NCI-H446 (cell line): ENCODE measurements around the gene ARG2.

ENCODE experiments used
- DNase-seq, 2 experiments: peaks; one replicate each; lab custom pipeline; 2025; lab: John Stamatoyannopoulos, UW

Gene ARG2

DNA sequence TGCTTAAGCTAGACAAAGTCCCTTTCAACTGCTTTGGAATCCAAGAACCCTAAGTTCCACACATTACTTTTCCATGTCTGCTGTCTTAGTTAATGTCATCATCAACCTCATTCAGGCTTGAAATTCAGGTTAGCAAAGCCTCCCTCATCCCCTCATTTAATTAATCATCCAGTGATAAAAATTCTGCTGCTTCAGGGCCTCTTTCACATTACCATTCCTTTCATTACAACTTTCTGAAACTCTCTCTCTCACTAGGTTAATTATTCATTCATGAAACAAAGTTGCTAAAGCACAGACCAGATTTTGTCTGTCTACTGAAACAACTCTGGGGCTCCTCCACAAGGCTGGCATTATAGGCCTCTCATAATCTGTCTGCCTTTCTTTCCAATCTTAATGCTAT lies 64.1 kb downstream of the ARG2 start:
- DNase-seq: no peak

DNA sequence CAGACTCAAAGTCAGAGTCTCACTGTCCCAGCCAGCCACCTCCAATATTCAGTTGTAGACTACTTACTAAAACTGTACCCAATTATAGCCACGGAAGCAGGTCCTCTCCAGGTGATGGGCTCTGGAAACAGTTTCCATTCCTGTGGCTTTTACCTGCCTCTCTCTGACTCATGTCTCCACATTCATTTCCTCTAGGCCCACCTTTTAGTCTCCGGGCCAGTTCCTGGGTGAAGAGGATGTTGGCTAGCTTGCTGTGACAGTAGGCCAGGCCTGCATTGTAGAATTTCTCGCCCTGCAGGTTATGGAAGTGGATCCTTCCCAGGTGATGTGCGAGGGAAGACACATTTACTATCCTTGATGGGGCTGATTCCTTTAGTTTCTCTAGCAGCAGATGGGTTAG lies 70.3 kb downstream of the ARG2 start:
- DNase-seq: no peak

DNA sequence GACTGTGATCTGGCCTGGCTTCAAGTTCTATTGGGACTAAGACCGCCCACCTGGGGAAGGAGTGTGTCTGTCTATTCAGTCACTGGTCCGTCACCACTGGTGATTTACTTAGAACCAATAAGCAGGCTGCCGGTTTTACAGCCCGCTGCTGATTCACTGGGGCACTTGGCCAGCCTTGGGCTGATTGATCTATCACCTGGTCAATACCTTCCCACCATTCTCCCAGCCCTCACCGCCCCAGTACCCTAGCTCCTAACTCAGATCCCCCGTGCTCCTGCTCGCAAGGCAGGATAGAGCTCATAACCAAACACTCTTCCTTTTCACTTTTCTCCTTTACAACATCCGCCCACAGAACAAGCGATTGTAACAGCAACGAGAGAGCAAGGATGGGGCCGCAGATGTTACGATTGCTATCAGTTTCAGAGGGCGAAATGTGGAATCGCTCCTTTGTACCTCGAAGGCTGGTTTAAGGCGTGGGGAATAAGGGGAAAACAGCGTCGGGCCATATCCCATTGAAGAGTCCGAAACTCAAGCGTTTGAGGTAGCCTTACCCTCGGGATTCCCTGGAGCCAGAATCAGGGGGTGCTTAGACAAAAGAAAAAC lies 75.2 kb downstream of the ARG2 start:
- peak; percentile 50 to 79 for DNase-seq

DNA sequence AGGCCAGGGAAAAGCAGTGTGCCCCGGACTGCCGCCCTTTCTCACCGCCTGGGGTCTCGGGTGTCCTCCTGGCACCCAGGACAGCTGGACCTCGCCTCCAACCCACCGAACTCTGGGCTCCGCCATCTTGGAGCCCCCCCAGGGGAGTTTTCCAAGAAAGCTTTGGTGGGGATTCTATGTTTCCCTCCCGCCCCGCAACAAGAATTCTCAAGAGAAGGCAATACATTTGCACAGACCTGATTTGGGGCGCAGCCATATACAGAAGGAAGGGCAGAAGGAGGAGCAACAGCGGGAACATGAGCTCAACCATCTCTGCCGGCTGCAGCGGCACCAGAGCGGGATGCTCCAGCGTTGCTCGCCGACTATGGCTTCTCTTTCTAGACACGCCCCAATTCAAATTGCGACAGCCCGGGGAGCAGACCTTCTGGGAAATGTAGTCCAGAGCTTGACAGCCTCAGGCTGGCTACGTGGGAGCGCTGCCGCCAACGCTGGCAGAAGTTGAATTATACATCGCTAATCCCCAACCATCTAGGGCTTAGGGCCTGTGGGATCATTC lies 75.8 kb downstream of the ARG2 start, which contains the start of gene RDH11:
RDH11 (minus strand) TSS at position 371 of the 556 bp plus-strand sequence; CDS start at position 310, 61 bp downstream.
- DNase-seq: peak; percentile 86 to 92

DNA sequence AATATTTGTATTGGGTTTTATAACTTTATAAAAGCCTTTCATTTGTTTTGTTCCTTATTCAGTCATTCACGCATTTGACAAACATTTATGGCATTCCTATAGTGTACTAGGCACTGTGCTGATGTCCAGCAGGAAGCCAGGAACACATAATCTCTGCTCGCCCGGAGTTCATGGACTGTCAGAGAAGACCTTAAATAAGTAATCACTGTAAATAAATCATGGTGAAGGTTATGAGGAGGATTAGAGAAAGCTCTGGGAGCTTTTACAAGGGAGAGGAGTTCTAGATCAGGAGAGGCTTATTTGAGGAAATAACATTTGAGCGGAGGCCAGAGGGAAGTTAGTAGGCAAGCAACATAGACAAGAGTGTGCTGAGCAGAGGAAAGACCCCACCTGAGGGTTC lies 77.3 kb downstream of the ARG2 start:
- DNase-seq: no peak

DNA sequence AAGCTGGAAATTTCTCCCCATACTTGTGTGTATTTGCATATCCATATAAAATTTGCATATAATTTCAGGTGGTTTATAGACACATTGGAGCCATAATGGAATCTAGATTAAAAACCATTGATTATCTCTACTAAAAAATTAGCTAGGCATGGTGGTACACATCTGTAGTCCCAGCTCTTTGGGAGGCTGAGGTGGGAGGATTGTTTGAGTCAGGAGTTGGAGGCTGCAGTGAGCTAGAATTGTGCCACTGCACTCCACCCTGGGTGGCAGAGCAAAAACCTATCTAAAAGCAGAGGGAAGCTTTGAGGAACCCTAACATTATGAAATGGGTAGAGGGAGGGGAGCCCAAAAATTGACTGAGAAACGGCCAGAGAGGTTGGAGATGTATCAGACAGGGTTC lies 78.5 kb downstream of the ARG2 start:
- no peak for DNase-seq
